Activated CD4-positive, alpha-beta memory T cell treated with anti-CD3 and anti-CD28 coated beads for 36 hours (primary cell): Measurements from ENCODE around the gene NDUFAF5. TPM values are rescaled to one million over a fixed set of nuclear protein-coding genes. Genes with fewer than 3 reads are reported as not detected.

Experiments used
- CTCF ChIA-PET: fragments of 350-600 bp; sonication (Branson Sonifier 250); formaldehyde crosslinking; loops from one replicate; lab custom pipeline; 2021; ENCODE audit warnings: antibody characterized with exemption, inconsistent platforms; lab: Charles Lee
- POLR2A ChIA-PET: fragments of 350-600 bp; sonication (Branson Sonifier 250); formaldehyde crosslinking; loops from one replicate; lab custom pipeline; 2021; ENCODE audit warnings: antibody characterized with exemption; lab: Charles Lee
- DNase-seq: peaks from one replicate; pipeline ENCODE4 v3.0.0-alpha.2; 2020
- H3K27ac Mint-ChIP-seq: one replicate; pipeline ENCODE4 v1.8.0; 2021; ENCODE audit warnings: mixed read lengths
- H3K27me3 Mint-ChIP-seq: one replicate; pipeline ENCODE4 v1.8.0; 2021; ENCODE audit warnings: mixed read lengths
- H3K36me3 Mint-ChIP-seq: one replicate; pipeline ENCODE4 v1.8.0; 2021; ENCODE audit warnings: mixed read lengths
- H3K4me1 Mint-ChIP-seq: one replicate; pipeline ENCODE4 v1.8.0; 2021; ENCODE audit warnings: low read depth, mixed read lengths
- H3K4me3 Mint-ChIP-seq: one replicate; pipeline ENCODE4 v1.8.0; 2021; ENCODE audit warnings: mild to moderate bottlenecking, mixed read lengths
- H3K9me3 Mint-ChIP-seq: one replicate; pipeline ENCODE4 v1.8.0; 2021; ENCODE audit warnings: mixed read lengths
- intact Hi-C: fragments of 100-400 bp; cut with micrococcal nuclease; formaldehyde crosslinking; loops from one replicate; pipeline ENCODE4 v1.15.1; 2023
- total RNA-seq, 2 experiments: library from RNA; stranded (reverse); gene quantifications; one replicate each; pipeline ENCODE4 v1.2.3, GENCODE V29; 2021

NDUFAF5 gene
- total RNA-seq, 2 experiments from 2014 or later, result 23.8 to 28.3 TPM

- ChIA-PET POLR2A (interaction anchor here (0.8 kb wide), 1 partner anchor 45 kb away, joined by 3 read pairs; no protein-coding TSS in a partner anchor), CTCF (interaction anchor here (0.7 to 1.0 kb wide), 2 partner anchors 9 to 229 kb away, joined by 3 read pairs; no protein-coding TSS in a partner anchor)
- Mint-ChIP-seq H3K4me1 (no peaks in the 10 kb centered on the region), H3K27ac (no peak overlapping the region), H3K27me3 (peaks cover 6% of the 10 kb centered on the region), H3K4me3 (no peak overlapping the region), H3K9me3 (no peaks in the 10 kb centered on the region), H3K36me3 (peaks cover 4% of the 10 kb centered on the region)
- intact Hi-C loops, result no loop called here
- DNase-seq, result no peak
Observed at GRCh38 chr20:13825465-13825864, 40.6 kb downstream of the NDUFAF5 start.

GRCh38 chr20:13831476-13831875 is 46.6 kb downstream of the NDUFAF5 start:
- H3K4me1 Mint-ChIP-seq, result no peaks in the 10 kb centered on the region
- POLR2A ChIA-PET, result no interaction called here
- H3K36me3 Mint-ChIP-seq, result no peaks in the 10 kb centered on the region
- H3K4me3 Mint-ChIP-seq, result no peak overlapping the region
- no peak for DNase-seq
- intact Hi-C loops, result no loop called here
- peaks cover 4% of the 10 kb centered on the region for H3K9me3 Mint-ChIP-seq
- no peak overlapping the region for H3K27ac Mint-ChIP-seq
- H3K27me3 Mint-ChIP-seq, result peaks cover 9% of the 10 kb centered on the region
- CTCF ChIA-PET, result no interaction called here

DNA sequence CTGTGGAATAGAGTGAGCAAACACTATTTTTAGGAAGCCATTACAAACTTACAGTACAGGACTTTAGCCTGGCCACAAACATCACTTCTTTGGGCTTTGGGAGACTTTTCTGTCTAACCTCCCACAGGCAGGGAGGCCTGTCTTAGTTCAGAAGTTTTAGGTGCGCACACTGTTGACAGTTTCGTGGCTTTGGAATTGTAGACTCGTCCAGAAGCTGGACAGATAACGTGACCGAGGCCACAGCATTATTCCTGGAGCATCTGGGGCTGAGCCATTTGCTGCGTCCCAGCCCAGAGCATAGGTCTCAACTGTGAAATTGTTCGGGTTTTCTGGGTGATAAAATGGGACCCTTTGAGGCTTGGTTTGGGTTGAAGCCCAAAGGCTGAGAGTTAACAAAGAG is 53.8 kb downstream of the NDUFAF5 start:
- ChIA-PET CTCF (no interaction called here), POLR2A (no interaction called here)
- Mint-ChIP-seq H3K27me3 (peaks cover 5% of the 10 kb centered on the region), H3K4me1 (no peaks in the 10 kb centered on the region), H3K4me3 (no peak overlapping the region), H3K36me3 (no peaks in the 10 kb centered on the region), H3K9me3 (no peaks in the 10 kb centered on the region), H3K27ac (no peak overlapping the region)
- no peak for DNase-seq
- intact Hi-C loops, result no loop called here

- DNase-seq, result no peak
- no peak overlapping the region for H3K4me3 Mint-ChIP-seq
- CTCF ChIA-PET, result no interaction called here
- intact Hi-C loops, result no loop called here
- H3K27ac Mint-ChIP-seq, result no peak overlapping the region
- H3K9me3 Mint-ChIP-seq, result no peaks in the 10 kb centered on the region
- POLR2A ChIA-PET, result no interaction called here
- H3K36me3 Mint-ChIP-seq, result no peaks in the 10 kb centered on the region
- H3K27me3 Mint-ChIP-seq, result peaks cover 7% of the 10 kb centered on the region
- H3K4me1 Mint-ChIP-seq, result no peaks in the 10 kb centered on the region
Observed at GRCh38 chr20:13839421-13840092, 54.7 kb downstream of the NDUFAF5 start.

- intact Hi-C loops, result no loop called here
- no peaks in the 10 kb centered on the region for H3K9me3 Mint-ChIP-seq
- no peaks in the 10 kb centered on the region for H3K36me3 Mint-ChIP-seq
- no peak for DNase-seq
- H3K27me3 Mint-ChIP-seq, result peaks cover 7% of the 10 kb centered on the region
- no peak overlapping the region for H3K27ac Mint-ChIP-seq
- H3K4me3 Mint-ChIP-seq, result no peak overlapping the region
- H3K4me1 Mint-ChIP-seq, result no peaks in the 10 kb centered on the region
- ChIA-PET CTCF (no interaction called here), POLR2A (no interaction called here)
Observed at GRCh38 chr20:13840093-13840465, 55.3 kb downstream of the NDUFAF5 start.

GRCh38 chr20:13841206-13841605 is 56.4 kb downstream of the NDUFAF5 start:
- POLR2A ChIA-PET, result no interaction called here

GRCh38 chr20:13844296-13844695 is 59.5 kb downstream of the NDUFAF5 start:
- Mint-ChIP-seq H3K4me1 (no peaks in the 10 kb centered on the region), H3K27me3 (peaks cover 2% of the 10 kb centered on the region), H3K36me3 (no peaks in the 10 kb centered on the region), H3K9me3 (no peaks in the 10 kb centered on the region), H3K4me3 (no peak overlapping the region), H3K27ac (no peak overlapping the region)
- POLR2A ChIA-PET, result no interaction called here
- intact Hi-C loops, result no loop called here
- DNase-seq, result no peak
- CTCF ChIA-PET, result interaction anchor here (0.5 to 0.6 kb wide), 2 partner anchors 24 to 203 kb away, joined by 3 to 4 read pairs; no protein-coding TSS in a partner anchor

More at GRCh38 chr20:13841206-13841605, 56.4 kb downstream of the NDUFAF5 start:
- H3K4me1 Mint-ChIP-seq, result no peaks in the 10 kb centered on the region
- H3K27ac Mint-ChIP-seq, result no peak overlapping the region
- CTCF ChIA-PET, result no interaction called here
- H3K4me3 Mint-ChIP-seq, result no peak overlapping the region
- no peaks in the 10 kb centered on the region for H3K9me3 Mint-ChIP-seq
- intact Hi-C loops, result no loop called here
- no peak for DNase-seq
- H3K27me3 Mint-ChIP-seq, result peaks cover 7% of the 10 kb centered on the region
- H3K36me3 Mint-ChIP-seq, result no peaks in the 10 kb centered on the region

- Mint-ChIP-seq H3K4me1 (no peaks in the 10 kb centered on the region), H3K27me3 (peaks cover 2% of the 10 kb centered on the region), H3K9me3 (no peaks in the 10 kb centered on the region), H3K27ac (no peak overlapping the region), H3K4me3 (no peak overlapping the region), H3K36me3 (no peaks in the 10 kb centered on the region)
- ChIA-PET CTCF (no interaction called here), POLR2A (no interaction called here)
- DNase-seq, result no peak
- intact Hi-C loops, result no loop called here
Observed at GRCh38 chr20:13851279-13851678, 66.5 kb downstream of the NDUFAF5 start.

DNA sequence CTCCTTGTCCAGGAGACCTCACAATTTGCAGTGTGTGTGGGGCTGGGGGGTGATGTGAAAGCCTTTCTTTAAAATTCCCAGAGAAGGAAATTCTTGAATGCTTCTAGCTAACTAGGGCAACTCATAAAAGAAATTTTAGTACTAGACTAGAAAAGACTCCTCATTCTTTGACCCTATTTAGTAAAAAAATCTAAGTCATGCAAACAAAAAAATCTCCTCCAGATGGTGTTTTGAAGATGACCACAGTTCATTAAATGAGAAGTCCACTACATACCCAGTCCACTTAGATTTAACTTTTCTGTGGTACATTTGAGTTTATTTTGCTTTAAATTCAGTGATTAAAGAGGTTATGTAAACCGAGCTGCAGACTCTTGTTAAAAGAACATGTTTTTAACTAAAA is 67.5 kb downstream of the NDUFAF5 start:
- ChIA-PET POLR2A (no interaction called here), CTCF (no interaction called here)

GRCh38 chr20:13855613-13856012 is 70.8 kb downstream of the NDUFAF5 start:
- Mint-ChIP-seq H3K4me3 (no peak overlapping the region), H3K27ac (no peak overlapping the region), H3K4me1 (no peaks in the 10 kb centered on the region), H3K36me3 (no peaks in the 10 kb centered on the region), H3K27me3 (peaks cover 2% of the 10 kb centered on the region), H3K9me3 (no peaks in the 10 kb centered on the region)
- POLR2A ChIA-PET, result no interaction called here
- no peak for DNase-seq
- intact Hi-C loops, result no loop called here
- CTCF ChIA-PET, result no interaction called here

More for the DNA sequence above, 67.5 kb downstream of the NDUFAF5 start:
- Mint-ChIP-seq H3K36me3 (no peaks in the 10 kb centered on the region), H3K9me3 (no peaks in the 10 kb centered on the region), H3K27me3 (peaks cover 2% of the 10 kb centered on the region), H3K4me3 (no peak overlapping the region), H3K4me1 (no peaks in the 10 kb centered on the region), H3K27ac (no peak overlapping the region)
- intact Hi-C loops, result no loop called here
- no peak for DNase-seq

DNA sequence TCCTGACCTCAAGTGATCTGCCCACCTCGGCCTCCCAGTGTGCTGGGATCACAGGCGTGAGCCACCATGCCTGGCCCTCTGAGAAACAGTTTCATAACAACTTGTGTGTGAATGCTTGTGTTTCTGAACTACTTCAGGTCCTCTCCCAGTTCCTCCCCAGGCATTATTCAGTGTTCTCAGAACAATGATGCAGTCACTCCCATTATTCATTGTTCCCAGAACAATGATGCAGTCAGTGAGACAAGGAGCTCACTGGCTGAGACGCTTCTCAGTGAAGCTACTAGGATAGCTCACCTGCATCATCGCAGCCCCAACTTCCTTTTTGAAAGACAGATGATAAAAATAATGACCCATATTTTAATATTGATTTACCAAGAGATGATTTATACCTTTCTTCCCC is 71.5 kb downstream of the NDUFAF5 start:
- Mint-ChIP-seq H3K4me3 (no peak overlapping the region), H3K4me1 (no peaks in the 10 kb centered on the region), H3K27me3 (peaks cover 4% of the 10 kb centered on the region), H3K27ac (no peak overlapping the region), H3K9me3 (no peaks in the 10 kb centered on the region), H3K36me3 (no peaks in the 10 kb centered on the region)
- ChIA-PET POLR2A (no interaction called here), CTCF (no interaction called here)
- intact Hi-C loops, result no loop called here
- DNase-seq, result no peak

DNA sequence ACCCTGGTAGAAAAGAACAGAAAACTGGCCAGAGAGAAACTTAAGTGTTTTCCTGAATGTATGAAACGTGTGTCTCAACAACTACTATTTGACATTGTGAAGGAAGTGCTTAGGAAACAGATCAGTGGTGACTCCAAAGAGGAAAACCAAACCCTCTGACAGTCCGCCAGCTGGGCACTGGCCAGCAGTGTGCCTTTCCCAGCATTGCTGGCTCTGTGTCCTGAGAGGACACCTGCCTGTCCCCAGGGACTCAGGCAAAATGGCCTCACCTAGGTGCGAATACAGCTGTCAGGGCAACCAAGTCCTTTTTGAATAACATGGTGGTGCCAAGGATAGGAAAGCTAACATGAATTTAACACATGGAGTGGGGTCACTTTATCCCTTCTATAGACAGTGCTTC is 72.5 kb downstream of the NDUFAF5 start:
- H3K4me3 Mint-ChIP-seq, result no peak overlapping the region
- peaks cover 5% of the 10 kb centered on the region for H3K27me3 Mint-ChIP-seq
- intact Hi-C loops, result no loop called here
- no peaks in the 10 kb centered on the region for H3K4me1 Mint-ChIP-seq
- no peak for DNase-seq
- ChIA-PET CTCF (no interaction called here), POLR2A (no interaction called here)
- no peaks in the 10 kb centered on the region for H3K36me3 Mint-ChIP-seq
- H3K27ac Mint-ChIP-seq, result no peak overlapping the region
- H3K9me3 Mint-ChIP-seq, result no peaks in the 10 kb centered on the region

- no peaks in the 10 kb centered on the region for H3K9me3 Mint-ChIP-seq
- intact Hi-C loops, result no loop called here
- no peaks in the 10 kb centered on the region for H3K36me3 Mint-ChIP-seq
- ChIA-PET POLR2A (no interaction called here), CTCF (no interaction called here)
- H3K4me1 Mint-ChIP-seq, result no peaks in the 10 kb centered on the region
- H3K27ac Mint-ChIP-seq, result no peak overlapping the region
- no peak overlapping the region for H3K4me3 Mint-ChIP-seq
- no peak for DNase-seq
- H3K27me3 Mint-ChIP-seq, result peaks cover 5% of the 10 kb centered on the region
Observed at GRCh38 chr20:13857961-13858360, 73.1 kb downstream of the NDUFAF5 start.
